HL-60 (cell line): ENCODE measurements around the gene PBRM1.

Experiments used
- CTCF ChIP-seq: IDR thresholded peaks from one replicate; pipeline ENCODE4 v1.5.1; 2011; ENCODE audit warnings: low read length, control low read depth, inconsistent platforms; ENCODE audit not compliant: insufficient read depth
- GABPA ChIP-seq: IDR thresholded peaks from 2 replicates; pipeline ENCODE4 v1.6.1; 2012; ENCODE audit warnings: low read depth
- POLR2AphosphoS5 ChIP-seq: IDR thresholded peaks from 2 replicates; pipeline ENCODE4 v1.6.1; 2012; ENCODE audit warnings: low read depth

DNA sequence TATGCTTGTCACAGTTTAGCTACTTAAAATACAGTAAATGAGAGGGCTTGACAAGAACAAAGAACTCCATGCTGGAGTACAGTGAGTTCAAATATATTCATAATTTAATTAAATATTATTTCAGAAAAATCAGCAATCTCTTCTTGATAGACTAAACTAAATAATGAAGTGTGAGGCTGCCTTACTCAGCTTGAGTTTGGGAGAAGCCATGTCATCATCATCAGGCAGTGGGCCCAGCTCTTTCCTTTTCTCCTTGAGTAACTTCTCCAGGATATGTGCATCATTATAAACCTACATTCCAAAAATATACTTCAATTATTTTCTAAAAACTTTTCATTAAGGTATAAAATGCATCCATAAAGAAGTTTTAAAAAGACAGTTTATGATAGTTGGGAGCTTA, 70.5 kb downstream of the PBRM1 start:
- TF ChIP-seq GABPA (no peak), CTCF (no peak), POLR2AphosphoS5 (no peak)
